AG04450 (cell line): ENCODE results near the gene CDKAL1. TPM values are rescaled to one million over a fixed set of nuclear protein-coding genes. Genes with fewer than 3 reads are reported as not detected.

Experiments used
- CTCF ChIA-PET: fragments of 300-600, 350-600 bp; formaldehyde crosslinking; extraction: SDS; loops from one replicate; lab custom pipeline; 2022; ENCODE audit warnings: antibody characterized with exemption, inconsistent platforms; lab: Charles Lee
- POLR2A ChIA-PET: fragments of 350-600 bp; formaldehyde crosslinking; extraction: SDS; loops from one replicate; lab custom pipeline; 2021; ENCODE audit warnings: antibody characterized with exemption, inconsistent platforms; lab: Yijun Ruan, JAX
- DNase-seq: peaks from one replicate; pipeline ENCODE4 v3.0.0-alpha.2; 2011; ENCODE audit warnings: low read depth, low spot score
- H3K27ac ChIP-seq: one replicate; pipeline ENCODE4 v1.5.1; 2012; ENCODE audit warnings: low read depth, low read length, control low read depth
- H3K27me3 ChIP-seq: one replicate; pipeline ENCODE4 v1.6.0; 2012; ENCODE audit warnings: low read length; ENCODE audit not compliant: control insufficient read depth, insufficient read depth
- H3K4me3 ChIP-seq: 2 replicates; pipeline ENCODE4 v1.5.1; 2011; ENCODE audit warnings: mild to moderate bottlenecking, low read depth, low read length, control low read depth
- H3K9me3 ChIP-seq: 2 replicates; pipeline ENCODE4 v1.5.1; 2012; ENCODE audit warnings: low read length; ENCODE audit not compliant: control insufficient read depth, insufficient read depth
- polyA plus RNA-seq: library from polyadenylated mRNA; depleted of rRNA; stranded (reverse); fragments of >200 nt; gene quantifications from 2 replicates; pipeline ENCODE4 v1.2.3, GENCODE V29; 2011
- TF ChIP-seq, protein P1 (sequence below): IDR thresholded peaks from 2 replicates; pipeline ENCODE4 v1.5.1; 2011; ENCODE audit warnings: low read depth, low read length, control low read depth, inconsistent platforms

The CDKAL1 gene
- polyA plus RNA-seq, 1 experiment = 9.2 TPM

- CTCF ChIA-PET = interaction anchor here (0.7 kb wide), 1 partner anchor 364 kb away, joined by 3 read pairs; no protein-coding TSS in a partner anchor
- no peak for DNase-seq
Observed at GRCh38 chr6:21204951-21205350, 670.7 kb downstream of the CDKAL1 start.

DNA sequence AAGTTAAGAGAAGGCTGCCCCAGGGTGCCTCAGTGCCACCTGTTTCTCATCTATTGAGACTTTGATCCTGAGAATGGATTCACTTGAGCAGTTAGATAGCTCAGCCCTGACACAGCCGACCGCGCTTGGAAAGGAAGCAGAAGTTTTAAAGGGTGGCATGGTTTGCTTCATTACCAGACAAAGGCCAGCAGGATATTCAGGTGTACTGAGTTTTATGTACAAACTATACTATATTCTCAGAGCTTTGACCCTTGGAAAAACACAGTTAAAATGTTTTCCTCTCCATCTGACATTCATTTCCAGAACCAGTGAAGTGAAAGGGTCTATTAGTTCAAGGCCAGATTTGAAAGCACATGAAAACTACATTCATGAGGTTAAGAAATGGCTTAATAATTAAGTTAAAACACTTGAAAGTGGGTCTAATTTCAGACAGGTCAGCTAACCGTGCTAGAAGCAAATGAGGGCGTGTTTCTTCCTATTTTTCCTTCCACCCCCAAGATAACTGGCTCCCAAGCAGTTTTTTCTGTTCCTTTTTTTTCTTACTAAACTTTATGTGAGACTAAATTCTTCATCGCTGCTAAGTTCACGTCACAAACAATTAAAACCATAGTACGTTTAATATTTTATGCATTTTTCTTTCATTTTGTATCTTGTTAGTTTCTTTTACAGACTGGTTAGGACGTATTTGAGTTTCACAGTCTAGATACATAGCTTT, 674.0 kb downstream of the CDKAL1 start:
- Histone ChIP-seq H3K4me3 (no peak overlapping the region), H3K27me3 (no peaks in the 10 kb centered on the region), H3K27ac (no peak overlapping the region), H3K9me3 (no peaks in the 10 kb centered on the region)
- POLR2A ChIA-PET = no interaction called here
- TF ChIP-seq, protein P1, sequence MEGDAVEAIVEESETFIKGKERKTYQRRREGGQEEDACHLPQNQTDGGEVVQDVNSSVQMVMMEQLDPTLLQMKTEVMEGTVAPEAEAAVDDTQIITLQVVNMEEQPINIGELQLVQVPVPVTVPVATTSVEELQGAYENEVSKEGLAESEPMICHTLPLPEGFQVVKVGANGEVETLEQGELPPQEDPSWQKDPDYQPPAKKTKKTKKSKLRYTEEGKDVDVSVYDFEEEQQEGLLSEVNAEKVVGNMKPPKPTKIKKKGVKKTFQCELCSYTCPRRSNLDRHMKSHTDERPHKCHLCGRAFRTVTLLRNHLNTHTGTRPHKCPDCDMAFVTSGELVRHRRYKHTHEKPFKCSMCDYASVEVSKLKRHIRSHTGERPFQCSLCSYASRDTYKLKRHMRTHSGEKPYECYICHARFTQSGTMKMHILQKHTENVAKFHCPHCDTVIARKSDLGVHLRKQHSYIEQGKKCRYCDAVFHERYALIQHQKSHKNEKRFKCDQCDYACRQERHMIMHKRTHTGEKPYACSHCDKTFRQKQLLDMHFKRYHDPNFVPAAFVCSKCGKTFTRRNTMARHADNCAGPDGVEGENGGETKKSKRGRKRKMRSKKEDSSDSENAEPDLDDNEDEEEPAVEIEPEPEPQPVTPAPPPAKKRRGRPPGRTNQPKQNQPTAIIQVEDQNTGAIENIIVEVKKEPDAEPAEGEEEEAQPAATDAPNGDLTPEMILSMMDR = no peak
- CTCF ChIA-PET = interaction anchor here (0.6 kb wide), 1 partner anchor 228 kb away, joined by 3 read pairs; no protein-coding TSS in a partner anchor
- DNase-seq = no peak

More at GRCh38 chr6:21204951-21205350, 670.7 kb downstream of the CDKAL1 start:
- POLR2A ChIA-PET = no interaction called here
- Histone ChIP-seq H3K27ac (no peak overlapping the region), H3K9me3 (no peaks in the 10 kb centered on the region), H3K27me3 (no peaks in the 10 kb centered on the region), H3K4me3 (no peak overlapping the region)
- TF ChIP-seq, protein P1 = no peak

DNA sequence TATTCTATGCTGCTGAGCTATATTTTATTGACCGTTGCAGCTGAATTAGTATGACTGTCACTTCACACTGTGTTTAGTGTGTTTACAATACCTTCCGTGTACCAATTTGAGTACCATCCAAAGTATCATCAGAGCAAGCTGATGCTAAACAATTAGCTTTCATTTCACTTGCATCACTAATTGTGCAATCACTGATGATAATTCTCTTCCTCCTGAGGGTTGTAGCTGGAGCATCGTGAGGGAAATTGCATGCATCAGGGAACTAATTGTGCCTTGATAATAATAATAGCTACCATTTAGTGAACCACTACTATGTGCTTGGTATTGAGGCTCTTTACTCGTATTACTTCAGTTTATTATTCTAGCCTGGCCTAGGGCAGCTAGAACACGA, 674.5 kb downstream of the CDKAL1 start:
- H3K27ac ChIP-seq = no peak overlapping the region
- no peak overlapping the region for H3K4me3 ChIP-seq
- CTCF ChIA-PET = interaction anchor here (0.6 kb wide), 1 partner anchor 229 kb away, joined by 3 read pairs; no protein-coding TSS in a partner anchor
- H3K27me3 ChIP-seq = no peaks in the 10 kb centered on the region
- no peak for DNase-seq
- TF ChIP-seq, protein P1 = no peak
- POLR2A ChIA-PET = no interaction called here
- no peaks in the 10 kb centered on the region for H3K9me3 ChIP-seq

- TF ChIP-seq, protein P1 = no peak
- no peak for DNase-seq
- Histone ChIP-seq H3K4me3 (no peak overlapping the region), H3K9me3 (peaks cover 3% of the 10 kb centered on the region), H3K27me3 (no peaks in the 10 kb centered on the region), H3K27ac (no peak overlapping the region)
- ChIA-PET CTCF (no interaction called here), POLR2A (no interaction called here)
Observed at GRCh38 chr6:21213492-21213891, 679.2 kb downstream of the CDKAL1 start.

- TF ChIP-seq, protein P1 = no peak
- ChIA-PET CTCF (no interaction called here), POLR2A (no interaction called here)
- H3K9me3 ChIP-seq = peaks cover 6% of the 10 kb centered on the region
- no peak overlapping the region for H3K4me3 ChIP-seq
- no peaks in the 10 kb centered on the region for H3K27me3 ChIP-seq
- no peak for DNase-seq
- H3K27ac ChIP-seq = no peak overlapping the region
Observed at GRCh38 chr6:21214738-21215448, 680.6 kb downstream of the CDKAL1 start.
